Stimulated activated CD4-positive, alpha-beta T cell treated with anti-CD3 and anti-CD28 coated beads, Interleukin-1b, Interleukin-23, amount 100 ng/mL, for 4 hours (primary cell): ENCODE data around the gene KCNMB1.

Experiments used
- DNase-seq, 2 donors: peaks; one replicate each; pipeline ENCODE4 v3.0.0-alpha.2; 2020; ENCODE audit warnings: low read depth in 2 of 2

The KCNMB1 gene

GRCh38 chr5:170388818-170389549, at the start of gene KCNMB1:
TSS of gene KCNMB1 (minus strand) at chr5:170389367. CDS start at chr5:170385447, 3,920 bp downstream.
- no peak for DNase-seq

- no peak for DNase-seq
Measured at GRCh38 chr5:170438581-170438980, 49.4 kb upstream of the KCNMB1 start.

- DNase-seq, result no peak
Measured at GRCh38 chr5:170437621-170438375, 48.6 kb upstream of the KCNMB1 start.

GRCh38 chr5:170436335-170436734, 47.2 kb upstream of the KCNMB1 start:
- no peak for DNase-seq

- peak; percentile 43 to 55 for DNase-seq
Measured at GRCh38 chr5:170434966-170435605, 45.9 kb upstream of the KCNMB1 start.

- DNase-seq, result no peak
Measured at GRCh38 chr5:170432669-170433068, 43.5 kb upstream of the KCNMB1 start.

GRCh38 chr5:170431571-170431970, 42.4 kb upstream of the KCNMB1 start:
- no peak for DNase-seq

- no peak for DNase-seq
Measured at GRCh38 chr5:170430866-170431437, 41.8 kb upstream of the KCNMB1 start.

GRCh38 chr5:170430256-170430655, 41.1 kb upstream of the KCNMB1 start:
- DNase-seq, result no peak

GRCh38 chr5:170429014-170429413, 39.8 kb upstream of the KCNMB1 start:
- no peak for DNase-seq

- DNase-seq, result no peak
Measured at GRCh38 chr5:170427672-170428236, 38.6 kb upstream of the KCNMB1 start.

GRCh38 chr5:170426786-170427185, 37.6 kb upstream of the KCNMB1 start:
- no peak for DNase-seq

- DNase-seq, result no peak
Measured at GRCh38 chr5:170426149-170426767, 37.1 kb upstream of the KCNMB1 start.

GRCh38 chr5:170425731-170426130, 36.6 kb upstream of the KCNMB1 start:
- no peak for DNase-seq

GRCh38 chr5:170424629-170425028, 35.5 kb upstream of the KCNMB1 start:
- no peak for DNase-seq

- no peak for DNase-seq
Measured at GRCh38 chr5:170423692-170424091, 34.5 kb upstream of the KCNMB1 start.

GRCh38 chr5:170421826-170422225, 32.7 kb upstream of the KCNMB1 start:
- no peak for DNase-seq

- DNase-seq, result peak in 1 of 2 donors; percentile 43
Measured at GRCh38 chr5:170420806-170421412, 31.7 kb upstream of the KCNMB1 start.

- DNase-seq, result no peak
Measured at GRCh38 chr5:170419643-170420042, 30.5 kb upstream of the KCNMB1 start.

GRCh38 chr5:170418736-170419135, 29.6 kb upstream of the KCNMB1 start:
- no peak for DNase-seq

- DNase-seq, result no peak
Measured at GRCh38 chr5:170416526-170416925, 27.4 kb upstream of the KCNMB1 start.
